Measurements from ENCODE around the gene ZSCAN5A.

DNA sequence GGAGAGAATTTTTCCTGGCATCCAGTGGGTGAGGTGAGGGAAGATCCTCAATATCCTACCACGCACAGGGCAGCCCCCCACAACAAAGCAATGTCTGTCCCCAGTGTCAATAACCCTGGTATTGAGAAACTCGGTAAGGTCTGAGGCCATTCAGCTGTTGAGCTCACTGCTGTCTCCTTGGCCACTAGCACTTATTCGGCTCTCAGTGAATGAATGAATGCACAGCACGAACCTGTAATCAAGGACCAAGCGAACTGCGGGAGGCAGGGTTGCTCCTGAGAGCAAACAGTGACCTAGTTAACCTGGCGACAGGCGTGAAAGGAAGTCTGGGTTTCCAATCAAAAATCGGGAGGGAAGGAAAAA lies 640 bp downstream of the ZSCAN5A start:
- TF ChIP-seq EZH2phosphoT487 (IDR thresholded peaks at IDR 0.05; ENCODE audit: insufficient read depth, low read depth) (no peak), EZH2 (IDR thresholded peaks at IDR 0.05; ENCODE audit: insufficient read depth, poor library complexity, severe bottlenecking) (no peak)

Data from GM23248 (cell line).